ENCODE results near the gene GOLGA6L26. TPM values are rescaled to one million over a fixed set of nuclear protein-coding genes. Genes with fewer than 3 reads are reported as not detected.
"Not testable (repeated sequence)": the region's sequence is repeated elsewhere in the genome, so short reads cannot be mapped to it uniquely, and the experiment has no call there.

Gene GOLGA6L26
- polyA plus RNA-seq, 1 donor (not counting 4 experiments of a cell fraction or from before 2014, with no cell fraction given): not detected

- TF ChIP-seq CTCF (optimal IDR thresholded peaks at IDR 0.05 in 1 of 3, IDR thresholded peaks at IDR 0.05 in 1 of 3, conservative IDR thresholded peaks at IDR 0.05 in 1 of 3; ENCODE audit: extremely low read depth in 1 of 3, insufficient read depth in 2 of 3, low read length in 3 of 3): no peak
- no peak for TF ChIP-seq EZH2 (IDR thresholded peaks at IDR 0.05; ENCODE audit: low read length)
- DNase-seq (ENCODE audit: low read depth, low spot score): no peak
- Histone ChIP-seq H3K9me1 (ENCODE audit: control insufficient read depth, extremely low read depth, insufficient read depth, low read length) (no peaks in the 10 kb centered on the region), H3K36me3 (ENCODE audit: control insufficient read depth in 2 of 2, extremely low read depth in 1 of 2, insufficient read depth in 2 of 2, low read length in 2 of 2) (no peaks in the 10 kb centered on the region), H3K27me3 (ENCODE audit: control insufficient read depth, extremely low read depth, insufficient read depth, low read length) (no peaks in the 10 kb centered on the region), H3K4me1 (ENCODE audit: control insufficient read depth, extremely low read depth, insufficient read depth, low read length) (no peaks in the 10 kb centered on the region), H3K79me2 (ENCODE audit: control insufficient read depth, insufficient read depth, low read length) (no peaks in the 10 kb centered on the region), H3K4me2 (ENCODE audit: control insufficient read depth, extremely low read depth, insufficient read depth, low read depth, low read length) (no peak overlapping the region), H3K4me3 (ENCODE audit: control insufficient read depth in 2 of 3, extremely low read depth in 1 of 3, insufficient read depth in 2 of 3, low read depth in 1 of 3, low read length in 3 of 3) (no peak overlapping the region), H3K9ac (ENCODE audit: control insufficient read depth, extremely low read depth, insufficient read depth, low read length) (no peak overlapping the region), H4K20me1 (ENCODE audit: control insufficient read depth, extremely low read depth, insufficient read depth, low read length) (no peaks in the 10 kb centered on the region), H3K27ac (ENCODE audit: control insufficient read depth, insufficient read depth, low read length) (no peak overlapping the region), H2AFZ (ENCODE audit: control insufficient read depth, low read length) (no peak overlapping the region), H3K9me3 (ENCODE audit: control insufficient read depth, low read depth, low read length) (no peaks in the 10 kb centered on the region)
- no peak for FAIRE-seq
- dilution Hi-C loops (cut with MboI; ENCODE audit: extremely low pct_ligation_motif_present, low sequenced_read_pairs): no loop called here
These were observed 36.6 kb upstream of the GOLGA6L26 start for GRCh38 chr15:23370578-23370977.

- H4K20me1 ChIP-seq (ENCODE audit: control insufficient read depth, extremely low read depth, insufficient read depth, low read length); H3K27me3 ChIP-seq (ENCODE audit: control insufficient read depth, extremely low read depth, insufficient read depth, low read length); H3K79me2 ChIP-seq (ENCODE audit: control insufficient read depth, insufficient read depth, low read length); H3K4me3 ChIP-seq (ENCODE audit: control insufficient read depth in 2 of 3, extremely low read depth in 1 of 3, insufficient read depth in 2 of 3, low read depth in 1 of 3, low read length in 3 of 3); FAIRE-seq; H2AFZ ChIP-seq (ENCODE audit: control insufficient read depth, low read length); H3K27ac ChIP-seq (ENCODE audit: control insufficient read depth, insufficient read depth, low read length); H3K9ac ChIP-seq (ENCODE audit: control insufficient read depth, extremely low read depth, insufficient read depth, low read length); DNase-seq (ENCODE audit: low read depth, low spot score); dilution Hi-C loops (cut with MboI; ENCODE audit: extremely low pct_ligation_motif_present, low sequenced_read_pairs); H3K4me1 ChIP-seq (ENCODE audit: control insufficient read depth, extremely low read depth, insufficient read depth, low read length); H3K9me1 ChIP-seq (ENCODE audit: control insufficient read depth, extremely low read depth, insufficient read depth, low read length); H3K4me2 ChIP-seq (ENCODE audit: control insufficient read depth, extremely low read depth, insufficient read depth, low read depth, low read length); H3K36me3 ChIP-seq (ENCODE audit: control insufficient read depth in 2 of 2, extremely low read depth in 1 of 2, insufficient read depth in 2 of 2, low read length in 2 of 2); H3K9me3 ChIP-seq (ENCODE audit: control insufficient read depth, low read depth, low read length): not testable (repeated sequence)
These were observed 30.3 kb upstream of the GOLGA6L26 start for GRCh38 chr15:23364261-23364660.

- FAIRE-seq; H3K4me2 ChIP-seq (ENCODE audit: control insufficient read depth, extremely low read depth, insufficient read depth, low read depth, low read length); H3K9me1 ChIP-seq (ENCODE audit: control insufficient read depth, extremely low read depth, insufficient read depth, low read length); DNase-seq (ENCODE audit: low read depth, low spot score); H4K20me1 ChIP-seq (ENCODE audit: control insufficient read depth, extremely low read depth, insufficient read depth, low read length); H3K9ac ChIP-seq (ENCODE audit: control insufficient read depth, extremely low read depth, insufficient read depth, low read length); H3K4me1 ChIP-seq (ENCODE audit: control insufficient read depth, extremely low read depth, insufficient read depth, low read length); H3K9me3 ChIP-seq (ENCODE audit: control insufficient read depth, low read depth, low read length); H3K4me3 ChIP-seq (ENCODE audit: control insufficient read depth in 2 of 3, extremely low read depth in 1 of 3, insufficient read depth in 2 of 3, low read depth in 1 of 3, low read length in 3 of 3); H3K27ac ChIP-seq (ENCODE audit: control insufficient read depth, insufficient read depth, low read length); H3K27me3 ChIP-seq (ENCODE audit: control insufficient read depth, extremely low read depth, insufficient read depth, low read length); H2AFZ ChIP-seq (ENCODE audit: control insufficient read depth, low read length); H3K79me2 ChIP-seq (ENCODE audit: control insufficient read depth, insufficient read depth, low read length); H3K36me3 ChIP-seq (ENCODE audit: control insufficient read depth in 2 of 2, extremely low read depth in 1 of 2, insufficient read depth in 2 of 2, low read length in 2 of 2); dilution Hi-C loops (cut with MboI; ENCODE audit: extremely low pct_ligation_motif_present, low sequenced_read_pairs): not testable (repeated sequence)
These were observed 28.6 kb upstream of the GOLGA6L26 start for GRCh38 chr15:23362622-23363021.

GRCh38 chr15:23354448-23354847 lies 20.5 kb upstream of the GOLGA6L26 start, which contains the start of gene GOLGA8S:
Gene GOLGA8S (plus strand): TSS chr15:23354748. CDS start chr15:23354810, 62 bp downstream.
- H3K36me3 ChIP-seq (ENCODE audit: control insufficient read depth in 2 of 2, extremely low read depth in 1 of 2, insufficient read depth in 2 of 2, low read length in 2 of 2); H3K4me1 ChIP-seq (ENCODE audit: control insufficient read depth, extremely low read depth, insufficient read depth, low read length); FAIRE-seq; H3K27me3 ChIP-seq (ENCODE audit: control insufficient read depth, extremely low read depth, insufficient read depth, low read length); H3K9me3 ChIP-seq (ENCODE audit: control insufficient read depth, low read depth, low read length); H3K9me1 ChIP-seq (ENCODE audit: control insufficient read depth, extremely low read depth, insufficient read depth, low read length); H2AFZ ChIP-seq (ENCODE audit: control insufficient read depth, low read length); H3K4me3 ChIP-seq (ENCODE audit: control insufficient read depth in 2 of 3, extremely low read depth in 1 of 3, insufficient read depth in 2 of 3, low read depth in 1 of 3, low read length in 3 of 3); H3K27ac ChIP-seq (ENCODE audit: control insufficient read depth, insufficient read depth, low read length); H3K9ac ChIP-seq (ENCODE audit: control insufficient read depth, extremely low read depth, insufficient read depth, low read length); DNase-seq (ENCODE audit: low read depth, low spot score); H3K4me2 ChIP-seq (ENCODE audit: control insufficient read depth, extremely low read depth, insufficient read depth, low read depth, low read length); H3K79me2 ChIP-seq (ENCODE audit: control insufficient read depth, insufficient read depth, low read length); H4K20me1 ChIP-seq (ENCODE audit: control insufficient read depth, extremely low read depth, insufficient read depth, low read length); dilution Hi-C loops (cut with MboI; ENCODE audit: extremely low pct_ligation_motif_present, low sequenced_read_pairs): not testable (repeated sequence)
